GM12801 (cell line): ENCODE data around the gene BMAL2.

Source experiments
- CTCF ChIP-seq: IDR thresholded peaks from one replicate; pipeline ENCODE4 v1.5.1; 2011; ENCODE audit warnings: control low read depth; ENCODE audit not compliant: insufficient read length; ENCODE audit errors: extremely low read depth

BMAL2 gene

GRCh38 chr12:27292718-27293117, 39.9 kb upstream of the BMAL2 start:
- no peak for TF ChIP-seq CTCF

DNA sequence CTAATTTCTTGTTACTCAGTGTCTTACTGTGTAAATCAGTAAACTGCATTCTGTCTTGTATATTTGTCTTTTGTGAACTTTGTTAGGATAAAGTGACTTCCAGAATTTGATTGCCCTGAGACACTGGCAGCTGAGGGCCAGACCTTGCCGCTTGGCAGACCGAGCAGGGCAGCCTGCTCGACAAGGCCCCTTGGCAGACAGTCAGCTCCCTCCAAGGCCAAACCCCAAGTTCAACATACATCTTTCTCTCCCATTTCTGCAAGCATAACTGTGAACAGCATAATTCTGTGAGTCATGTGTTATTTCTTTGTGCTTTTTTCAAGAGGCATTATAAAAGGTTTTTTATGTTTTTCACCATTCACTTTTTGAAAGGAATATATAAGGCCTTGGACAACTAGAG, 39.2 kb upstream of the BMAL2 start:
- TF ChIP-seq CTCF = no peak

DNA sequence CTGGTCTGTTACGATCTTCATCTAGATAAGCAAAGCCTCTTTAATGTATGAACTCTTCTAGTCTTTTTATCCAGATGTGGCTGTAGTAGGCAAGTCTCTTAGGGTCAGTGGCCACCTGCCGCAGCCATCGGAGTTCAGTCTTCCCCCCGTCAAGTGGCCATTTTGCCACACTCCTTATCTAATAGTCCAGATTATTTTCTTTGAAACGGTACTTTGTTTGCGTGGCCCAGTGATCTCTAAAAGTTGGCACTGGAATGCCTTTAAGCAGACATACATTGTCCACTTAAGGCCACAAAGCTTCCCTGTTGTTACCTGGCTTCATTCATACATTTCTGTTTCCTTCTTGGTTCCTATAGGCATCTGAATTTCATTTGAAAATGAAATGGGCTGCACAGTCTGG, 36.0 kb upstream of the BMAL2 start:
- TF ChIP-seq CTCF = no peak

- TF ChIP-seq CTCF = no peak
These were observed 35.1 kb upstream of the BMAL2 start for GRCh38 chr12:27297566-27297965.

DNA sequence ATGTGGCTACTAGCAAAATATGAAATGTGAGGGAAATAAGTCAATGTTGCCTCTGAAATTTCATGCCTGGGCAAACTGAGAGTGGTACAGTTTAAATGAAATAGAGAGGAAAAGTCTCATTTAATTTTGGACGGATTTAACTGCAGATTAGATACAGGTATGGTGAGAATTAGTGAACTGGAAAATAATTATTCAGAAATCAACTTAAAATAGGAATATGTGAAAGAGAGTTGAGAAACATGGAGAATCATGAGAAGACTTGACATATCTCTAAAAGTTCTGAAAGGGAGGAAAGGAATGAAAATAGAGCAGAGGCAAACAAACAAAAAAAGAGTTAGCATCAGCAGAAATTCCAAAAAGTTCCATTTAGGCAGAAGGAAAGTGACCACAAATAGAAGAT, 33.5 kb upstream of the BMAL2 start:
- no peak for TF ChIP-seq CTCF

DNA sequence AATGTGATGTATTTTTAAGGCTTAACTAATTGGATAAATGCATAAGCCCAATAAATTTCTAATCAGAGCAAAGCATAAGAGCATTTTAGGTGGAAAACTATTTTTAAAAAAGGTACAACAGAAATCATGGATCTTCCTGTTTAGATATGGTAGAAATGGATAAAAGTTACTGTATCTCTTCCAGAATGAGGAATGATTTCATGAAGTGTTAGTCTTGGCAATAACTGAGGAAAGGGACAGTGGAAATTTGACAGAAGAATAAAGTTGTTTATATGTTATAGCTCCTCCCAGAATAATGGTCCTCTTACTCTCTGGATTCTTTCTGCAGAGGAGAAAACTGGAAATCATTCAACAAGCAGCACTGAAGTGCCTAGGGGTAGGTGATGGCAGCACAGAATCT, 32.4 kb upstream of the BMAL2 start:
- no peak for TF ChIP-seq CTCF

DNA sequence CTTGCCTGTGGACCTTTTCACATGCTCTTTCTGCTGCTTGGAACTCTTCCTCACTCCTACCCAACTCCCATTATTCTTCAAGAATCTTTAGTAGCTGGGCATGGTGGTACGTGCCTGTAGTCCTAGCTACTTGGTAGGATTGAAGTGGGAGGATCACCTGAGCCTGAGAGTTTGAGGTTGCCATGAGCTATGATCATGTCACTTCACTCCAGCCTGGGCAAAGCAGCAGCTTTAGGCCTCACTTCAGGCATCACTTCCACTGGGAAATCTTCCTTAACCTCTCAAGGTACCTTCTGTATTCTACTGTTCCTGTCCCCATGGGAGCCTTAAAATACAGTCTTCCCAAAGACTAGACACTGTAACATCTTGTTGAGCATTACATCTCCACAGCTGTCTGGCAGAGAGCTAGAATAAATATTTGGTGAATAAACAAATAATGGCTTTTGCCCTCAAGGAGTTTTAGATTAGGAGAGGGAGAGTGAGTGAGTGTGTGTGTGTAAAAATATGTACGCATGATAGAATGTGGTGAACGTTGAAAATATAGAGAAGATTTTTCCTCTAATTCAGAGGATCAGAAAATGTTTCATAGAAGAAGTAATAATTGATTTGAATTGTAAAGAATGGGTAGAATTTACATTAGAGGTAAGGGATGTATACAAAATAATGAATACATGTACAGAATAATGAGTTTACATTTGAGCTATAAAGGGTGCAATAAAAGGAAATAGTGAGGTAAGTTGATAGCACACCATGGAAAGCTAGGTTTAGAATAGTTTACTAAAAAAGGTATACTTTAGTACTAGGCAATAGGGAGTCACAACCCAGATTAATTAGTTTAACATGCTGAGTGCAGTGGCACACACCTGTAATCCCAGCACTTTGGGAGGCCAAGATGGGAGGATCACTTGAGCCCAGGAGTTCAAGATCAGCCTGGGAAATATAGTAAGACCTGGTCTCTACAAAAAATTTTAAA, 29.2 kb upstream of the BMAL2 start:
- no peak for TF ChIP-seq CTCF
